K562 (cell line): Measurements from ENCODE around the gene KLK7. TPM values are rescaled to one million over a fixed set of nuclear protein-coding genes. Genes with fewer than 3 reads are reported as not detected.

Source experiments
- ATAC-seq: fragments of 200-7000 bp; cut with Tn5 transposase; 3 replicates; pipeline ENCODE4 v1.9.1; 2020; ENCODE audit warnings: moderate library complexity
- BruUV-seq: library from RNA; stranded (reverse); fragments of 400-500 nt; replicated peaks from 2 replicates; lab custom pipeline; 2021; lab: Mats Ljungman, UMichigan
- CTCF ChIA-PET: fragments of 300-600 bp; formaldehyde crosslinking; extraction: SDS; loops from one replicate; lab custom pipeline; 2021; ENCODE audit warnings: low intra/inter-chr PET ratio; lab: Yijun Ruan, JAX
- POLR2A ChIA-PET: fragments of 300-600, 350-650 bp; sonication (Branson Sonifier 250); formaldehyde crosslinking; extraction: SDS; loops from one replicate; lab custom pipeline; 2021; ENCODE audit warnings: antibody characterized with exemption, inconsistent platforms; lab: Yijun Ruan, JAX
- DNase-seq, 4 experiments: peaks; one replicate each; pipeline versions ENCODE4 v3.0.0 to v3.0.0-alpha.2; 2011 to 2018; ENCODE audit warnings: low spot score in 3 of 4, mixed read lengths in 3 of 4; ENCODE audit errors: extremely low read depth in 1 of 4
- FAIRE-seq: peaks from 2 replicates; lab custom pipeline; 2011; peaks lifted over from hg19 to GRCh38; lab: Jason Lieb, UNC
- H2AFZ ChIP-seq: 2 replicates; pipeline ENCODE4 v1.6.0; 2011; ENCODE audit warnings: low read depth, low read length, control low read depth, inconsistent platforms
- H3K27ac ChIP-seq: fragments of 200-600 bp; 3 replicates; pipeline ENCODE4 v1.8.0; 2011; ENCODE audit warnings: low read depth, mild to moderate bottlenecking, control low read depth, inconsistent platforms, low read length, moderate library complexity, mixed read lengths; ENCODE audit errors: extremely low read depth
- H3K27me3 ChIP-seq, 2 experiments: fragments of 300-600 bp in 1 of 2; 2 replicates in 1 of 2; 3 replicates in 1 of 2; pipeline versions ENCODE4 v1.6.0 to v1.8.0; 2011; ENCODE audit warnings: inconsistent platforms in 2 of 2, low read length in 2 of 2, mild to moderate bottlenecking in 1 of 2, mixed read lengths in 1 of 2, moderate library complexity in 1 of 2; ENCODE audit not compliant: control insufficient read depth in 2 of 2, insufficient read depth in 2 of 2
- H3K36me3 ChIP-seq: fragments of 300-600 bp; 3 replicates; pipeline ENCODE4 v1.8.0; 2011; ENCODE audit warnings: mild to moderate bottlenecking, low read length, inconsistent platforms; ENCODE audit not compliant: control insufficient read depth, insufficient read depth
- H3K4me1 ChIP-seq, 2 experiments: fragments of 200-600 bp in 1 of 2; replicated peaks in 1 of 2; 2 replicates in 1 of 2; 3 replicates in 1 of 2; pipeline versions ENCODE4 v1.5.1 to v1.8.0; 2011; ENCODE audit warnings: inconsistent platforms in 2 of 2, low read length in 2 of 2, mild to moderate bottlenecking in 1 of 2, mixed read lengths in 1 of 2, moderate library complexity in 1 of 2; ENCODE audit not compliant: control insufficient read depth in 2 of 2, insufficient read depth in 2 of 2
- H3K4me2 ChIP-seq: 2 replicates; pipeline ENCODE4 v1.6.1; 2011; ENCODE audit warnings: low read length, control low read depth, inconsistent platforms, mixed read lengths; ENCODE audit not compliant: insufficient read depth
- H3K4me3 ChIP-seq: fragments of 200-600 bp; sonication (generic), shearing (Covaris generic); 2 replicates; pipeline ENCODE4 v1.5.1; 2016; ENCODE audit warnings: control low read depth, inconsistent platforms
- H3K79me2 ChIP-seq: fragments of 200-600 bp; 3 replicates; pipeline ENCODE4 v1.8.0; 2011; ENCODE audit warnings: low read length, inconsistent platforms; ENCODE audit not compliant: control insufficient read depth, insufficient read depth
- H3K9ac ChIP-seq, 2 experiments: 2 replicates each; pipeline versions ENCODE4 v1.6.0 to v1.6.1; 2011; ENCODE audit warnings: low read depth in 2 of 2, low read length in 2 of 2, control low read depth in 1 of 2, inconsistent platforms in 1 of 2, mild to moderate bottlenecking in 1 of 2, mixed read lengths in 1 of 2; ENCODE audit not compliant: insufficient read depth in 1 of 2
- H3K9me1 ChIP-seq: one replicate; pipeline ENCODE4 v1.6.0; 2011; ENCODE audit warnings: inconsistent platforms, mild to moderate bottlenecking, low read length, moderate library complexity; ENCODE audit not compliant: control insufficient read depth, insufficient read depth
- H3K9me3 ChIP-seq: replicated peaks from 2 replicates; pipeline ENCODE4 v1.5.1; 2011; ENCODE audit warnings: low read depth, low read length, inconsistent platforms; ENCODE audit not compliant: control insufficient read depth, insufficient read depth
- H4K20me1 ChIP-seq: replicated peaks from 2 replicates; pipeline ENCODE4 v1.6.1; 2011; ENCODE audit warnings: low read length, inconsistent platforms, mixed read lengths; ENCODE audit not compliant: control insufficient read depth, insufficient read depth
- ARHGAP35 ChIP-seq: fragments of 450-650 bp; IDR thresholded peaks from 2 replicates; pipeline ENCODE4 v1.6.1; 2018; ENCODE audit not compliant: partially characterized antibody
- ATF7 ChIP-seq: fragments of 450-650 bp; IDR thresholded peaks from 2 replicates; pipeline ENCODE4 v1.7.1; 2014; ENCODE audit warnings: mild to moderate bottlenecking, moderate library complexity
- CBFA2T2 ChIP-seq: fragments of 450-650 bp; conservative IDR thresholded peaks from 2 replicates; pipeline ENCODE4 v1.6.1; 2017; ENCODE audit warnings: mild to moderate bottlenecking
- DMBX1 ChIP-seq: fragments of 250-450 bp; sonication (Bioruptor Pico); IDR thresholded peaks from 2 replicates; pipeline ENCODE4 v1.8.0; 2022; ENCODE audit warnings: inconsistent platforms, mild to moderate bottlenecking, moderate library complexity, borderline replicate concordance
- HNRNPL ChIP-seq: fragments of 200-400 bp; formaldehyde crosslinking; IDR thresholded peaks from 2 replicates; pipeline ENCODE4 v1.6.1; 2017; ENCODE audit warnings: low read depth, mild to moderate bottlenecking, low read length
- HNRNPUL1 ChIP-seq: fragments of 200-400 bp; formaldehyde crosslinking; IDR thresholded peaks from 2 replicates; pipeline ENCODE4 v1.6.1; 2017; ENCODE audit warnings: low read length
- SMARCC2 ChIP-seq: fragments of 450-650 bp; IDR thresholded peaks from 2 replicates; pipeline ENCODE4 v1.6.1; 2017; ENCODE audit warnings: antibody characterized with exemption, moderate library complexity, mild to moderate bottlenecking, low read depth
- WHSC1 ChIP-seq: IDR thresholded peaks from one replicate; pipeline ENCODE4 v1.6.1; 2012; ENCODE audit warnings: low read length, control low read depth, inconsistent platforms
- WGBS: fragments of 100-300 bp; shearing (Covaris generic); methylation state at CpG from one replicate; pipeline ENCODE4 v1.1.6; 2016; ENCODE audit warnings: low coverage, mixed read lengths; ENCODE audit not compliant: insufficient coverage; ENCODE audit errors: missing lambda C conversion rate; 5-methylcytosine and 5-hydroxymethylcytosine counted together
- in situ Hi-C: fragments of 300-500 bp; cut with MboI; formaldehyde crosslinking; loops from 4 replicates; pipeline ENCODE4 v1.15.0; 2018; ENCODE audit warnings: inconsistent platforms, mixed read lengths
- intact Hi-C: fragments of 100-400 bp; cut with micrococcal nuclease; formaldehyde crosslinking; loops from 2 replicates; pipeline ENCODE4 v1.14.2; 2022
- polyA plus RNA-seq, 8 experiments: library from polyadenylated mRNA; depleted of rRNA in 4 of 8; stranded (reverse) in 5 of 8; unstranded in 3 of 8; fragments of >200 nt; fragmentation: Nextera tagmentation in 2 of 8; fragmentation: Illumina TruSeq in 1 of 8; extraction: Ambion mirVana in 2 of 8; extraction: Trizol in 1 of 8; gene quantifications; 2 replicates each; pipeline versions ENCODE4 v1.2.1 to v1.2.3, GENCODE V29; 2011 to 2014; ENCODE audit warnings: inconsistent platforms in 1 of 8, missing spikeins in 1 of 8
- total RNA-seq, 7 experiments: library from RNA; depleted of rRNA in 6 of 7; stranded (reverse); fragments of >200 nt in 6 of 7; fragmentation: Illumina TruSeq in 2 of 7; extraction: Trizol in 2 of 7; gene quantifications; 2 replicates each; pipeline versions ENCODE4 v1.2.1 to v1.2.3, GENCODE V29; 2011 to 2021; ENCODE audit warnings: low replicate concordance in 1 of 7

Gene KLK7
- total and polyA plus RNA-seq, 9 of the 15 experiments (the other 6 are each of a cell fraction or from before 2014, with no cell fraction given) = 0.03 TPM; not detected in 8

DNA sequence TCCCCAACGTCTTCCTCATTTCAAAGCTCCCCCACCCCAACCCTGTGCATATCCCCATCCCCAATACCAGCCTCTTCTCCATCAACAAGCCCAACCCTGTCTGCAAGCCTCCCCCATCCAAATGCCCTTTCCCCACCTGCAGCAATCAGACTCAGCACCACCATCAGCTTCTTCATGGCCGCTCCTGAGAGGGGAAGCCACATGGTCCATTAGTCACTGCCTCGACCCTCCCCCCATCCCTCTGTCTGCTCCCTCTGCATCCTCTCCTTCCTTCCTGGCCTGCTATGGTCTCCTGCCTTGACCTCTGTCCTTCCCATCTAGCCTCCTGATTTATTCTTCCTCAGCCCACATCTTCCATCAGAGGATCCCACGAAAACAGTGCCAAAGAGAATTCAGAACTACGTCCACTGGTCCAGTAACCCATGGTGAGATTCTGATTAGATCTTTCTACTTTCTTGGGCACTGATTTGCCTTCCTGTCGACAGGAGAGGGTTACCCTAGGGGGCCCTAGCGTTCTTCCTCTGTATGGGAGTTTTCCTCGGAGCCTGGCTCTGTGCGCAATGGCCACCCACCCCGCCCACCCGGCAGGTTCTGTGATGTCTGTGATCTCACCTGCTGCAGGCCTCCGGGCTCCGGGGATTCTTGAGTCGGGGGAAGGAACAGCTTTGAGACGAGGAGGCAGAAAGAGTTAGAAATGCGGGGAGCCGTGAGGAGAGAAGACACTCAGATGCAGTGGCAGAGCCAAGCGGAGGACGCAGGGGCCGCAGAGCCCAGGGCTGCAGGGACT is 15.6 kb downstream of the KLK7 start:
- no peak overlapping the region for H3K9ac ChIP-seq
- peaks cover 11 to 54% of the 10 kb centered on the region in 2 experiments; a peak in 4 of 5 replicates for H3K27me3 ChIP-seq
- no peaks in the 10 kb centered on the region for H3K9me1 ChIP-seq
- H2AFZ ChIP-seq = no peak overlapping the region
- H3K4me3 ChIP-seq = no peak overlapping the region
- H3K4me1 ChIP-seq = peaks cover 0 to 10% of the 10 kb centered on the region in 2 experiments; a peak in 2 of 5 replicates
- CTCF ChIA-PET = no interaction called here
- no TSS peak for BruUV-seq
- H3K36me3 ChIP-seq = no peaks in the 10 kb centered on the region
- no peaks in the 10 kb centered on the region for H3K79me2 ChIP-seq
- no peak for FAIRE-seq
- POLR2A ChIA-PET = no interaction called here
- no peak overlapping the region for H3K4me2 ChIP-seq
- no peak for ATAC-seq
- TF ChIP-seq CBFA2T2 (no peak), ARHGAP35 (no peak), WHSC1 (no peak), DMBX1 (CRISPR knock-in tag) (no peak), SMARCC2 (no peak)
- intact Hi-C loops = no loop called here
- H3K9me3 ChIP-seq = no peaks in the 10 kb centered on the region
- in situ Hi-C loops = no loop called here
- no peaks in the 10 kb centered on the region for H4K20me1 ChIP-seq
- 10% methylated on average over 19 of the region's 20 CpGs for WGBS
- DNase-seq = no peak
- no peak overlapping the region for H3K27ac ChIP-seq

DNA sequence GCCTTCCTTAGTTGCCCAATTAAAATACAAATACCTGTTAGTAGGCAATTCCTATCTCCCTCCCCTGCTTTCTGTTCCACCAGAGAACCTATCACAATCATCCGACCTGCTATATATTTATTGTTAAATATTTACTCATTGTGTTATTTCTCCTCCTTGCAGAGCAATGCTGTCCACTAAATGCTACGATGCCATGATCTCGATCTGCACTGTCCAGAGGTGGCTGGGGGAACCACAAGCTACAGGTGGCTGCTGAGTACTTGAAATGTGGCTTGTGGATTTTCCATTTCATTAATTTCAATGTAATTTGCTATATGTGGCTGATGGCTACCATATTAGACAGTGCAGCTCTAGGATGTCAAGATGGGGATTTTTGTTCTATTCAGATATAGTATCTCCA is 19.5 kb downstream of the KLK7 start:
- no peak overlapping the region for H3K4me2 ChIP-seq
- CTCF ChIA-PET = no interaction called here

More for the DNA sequence above, 19.5 kb downstream of the KLK7 start:
- DNase-seq (no peak), ATAC-seq (no peak), FAIRE-seq (no peak)
- Histone ChIP-seq H3K27ac (no peak overlapping the region), H3K9ac (no peak overlapping the region), H2AFZ (no peak overlapping the region), H3K79me2 (no peaks in the 10 kb centered on the region), H3K27me3 (peaks cover 7 to 32% of the 10 kb centered on the region in 2 experiments; a peak in 4 of 5 replicates), H3K9me3 (no peaks in the 10 kb centered on the region), H4K20me1 (no peaks in the 10 kb centered on the region), H3K4me1 (peaks cover 0 to 7% of the 10 kb centered on the region in 2 experiments; a peak in 2 of 5 replicates), H3K9me1 (no peaks in the 10 kb centered on the region), H3K36me3 (no peaks in the 10 kb centered on the region), H3K4me3 (no peak overlapping the region)
- POLR2A ChIA-PET = no interaction called here
- intact Hi-C loops = no loop called here
- WGBS = 0% methylated on average over 3 of the region's 3 CpGs
- no TSS peak for BruUV-seq
- TF ChIP-seq HNRNPL = no peak
- no peak for TF ChIP-seq ATF7
- no peak for TF ChIP-seq HNRNPUL1
- in situ Hi-C loops = no loop called here
